ENCODE results near the gene PDE4D.

- no peak for TF ChIP-seq CTCF (conservative IDR thresholded peaks at IDR 0.05 in 1 of 2, IDR thresholded peaks at IDR 0.05 in 1 of 2; ENCODE audit: extremely low read depth in 1 of 2, insufficient read depth in 1 of 2, low read depth in 1 of 2, low read length in 2 of 2)
- no peak for TF ChIP-seq EZH2 (IDR thresholded peaks at IDR 0.05; ENCODE audit: borderline replicate concordance, low read length)
Measured at GRCh38 chr5:59856358-59856757, 37.2 kb downstream of the PDE4D start.
